NK-92 (cell line): ENCODE data around the gene PREPL.

Experiments
- DNase-seq: peaks from one replicate; lab custom pipeline; 2025; ENCODE audit not compliant: unreplicated experiment; lab: John Stamatoyannopoulos, UW

Gene PREPL

DNA sequence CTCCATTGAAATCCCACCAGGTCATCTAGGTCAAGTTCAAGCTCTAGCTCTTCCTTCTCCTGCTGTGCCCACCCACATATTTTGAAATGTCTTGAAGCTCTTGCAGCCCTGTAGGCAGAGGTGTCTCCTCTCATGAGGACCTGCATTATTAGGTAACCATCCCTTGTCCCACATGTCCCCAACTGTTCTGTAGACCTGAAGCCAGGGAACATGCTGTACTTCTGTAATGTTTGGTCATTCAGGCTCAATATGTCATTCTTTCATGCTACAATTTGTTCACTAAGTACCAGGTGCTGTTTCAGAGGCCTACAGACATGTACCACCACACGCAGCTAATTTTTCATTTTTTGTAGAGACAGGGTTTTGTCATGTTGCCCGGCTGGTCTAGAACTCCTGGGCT lies 63.9 kb downstream of the PREPL start:
- DNase-seq: no peak

DNA sequence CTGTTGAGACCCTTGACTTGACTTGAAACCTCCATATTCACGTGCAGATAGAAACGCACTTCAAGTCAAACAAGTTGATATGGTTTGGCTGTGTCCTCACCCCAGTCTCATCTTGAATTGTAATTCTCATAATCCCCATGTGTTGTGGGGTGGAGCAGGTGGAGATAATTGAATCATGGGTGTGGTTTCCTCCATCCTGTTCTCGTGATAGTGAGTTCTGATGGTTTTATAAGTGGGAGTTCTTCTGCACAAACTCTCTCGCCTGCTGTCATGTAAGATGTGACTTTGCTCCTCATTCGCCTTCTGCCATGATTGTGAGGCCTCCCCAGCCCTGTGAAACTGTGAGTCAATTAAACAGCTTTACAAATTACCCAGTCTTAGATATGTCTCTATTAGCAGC lies 64.6 kb downstream of the PREPL start:
- no peak for DNase-seq

DNA sequence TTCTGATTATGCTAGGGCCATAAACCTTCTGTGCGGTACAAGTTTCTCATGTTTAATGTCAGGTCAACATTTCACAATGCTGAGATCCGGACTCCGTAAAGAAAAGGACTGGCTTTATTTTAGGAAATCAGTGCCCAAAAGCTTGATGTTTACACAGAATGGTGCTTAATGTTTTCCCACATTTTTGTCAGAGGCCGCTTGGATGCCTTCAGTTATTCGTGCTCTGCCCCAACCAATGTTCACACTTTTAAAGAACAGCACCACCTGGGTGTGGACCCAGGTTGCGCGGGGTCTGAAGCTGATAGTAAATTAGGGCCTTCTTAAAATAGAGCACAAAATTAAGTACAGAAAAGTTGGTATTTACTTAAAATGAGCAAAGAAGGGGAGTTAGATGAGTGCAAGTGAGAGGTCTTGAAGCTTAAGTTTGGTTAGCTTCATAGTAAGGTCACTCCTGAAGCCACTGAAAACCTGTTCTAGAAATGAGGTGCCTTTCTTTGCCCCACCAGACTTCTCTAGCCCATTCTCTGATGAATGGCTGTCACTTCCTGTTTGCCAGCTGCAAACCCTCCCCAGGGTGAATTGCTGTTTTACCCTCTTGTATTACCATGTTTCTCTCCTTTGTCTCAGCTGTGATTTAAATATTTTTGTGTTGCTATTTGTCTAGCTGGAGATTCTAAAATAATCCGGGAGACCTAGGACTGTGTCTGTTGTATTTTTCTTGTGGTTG lies 65.5 kb downstream of the PREPL start:
- DNase-seq: no peak

DNA sequence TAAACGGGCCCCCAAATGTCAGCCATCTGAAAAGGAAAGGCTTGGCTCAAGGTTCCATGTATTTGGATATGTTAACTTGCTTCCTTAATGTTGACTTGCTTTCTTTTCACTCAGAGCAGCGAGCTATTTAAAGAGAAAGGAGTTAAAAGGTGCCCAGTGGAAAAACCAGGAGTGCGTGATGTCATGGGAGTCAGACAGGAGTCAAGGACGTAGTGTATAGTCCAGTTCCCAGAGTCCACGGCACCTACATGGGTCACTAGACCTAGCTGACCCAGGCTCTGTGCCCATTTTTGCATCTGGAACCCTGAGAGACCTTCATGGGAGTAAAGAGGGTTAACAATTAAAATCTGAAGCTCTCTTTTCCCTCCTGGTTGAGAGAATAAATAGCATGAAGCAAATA lies 66.2 kb downstream of the PREPL start:
- DNase-seq: no peak

DNA sequence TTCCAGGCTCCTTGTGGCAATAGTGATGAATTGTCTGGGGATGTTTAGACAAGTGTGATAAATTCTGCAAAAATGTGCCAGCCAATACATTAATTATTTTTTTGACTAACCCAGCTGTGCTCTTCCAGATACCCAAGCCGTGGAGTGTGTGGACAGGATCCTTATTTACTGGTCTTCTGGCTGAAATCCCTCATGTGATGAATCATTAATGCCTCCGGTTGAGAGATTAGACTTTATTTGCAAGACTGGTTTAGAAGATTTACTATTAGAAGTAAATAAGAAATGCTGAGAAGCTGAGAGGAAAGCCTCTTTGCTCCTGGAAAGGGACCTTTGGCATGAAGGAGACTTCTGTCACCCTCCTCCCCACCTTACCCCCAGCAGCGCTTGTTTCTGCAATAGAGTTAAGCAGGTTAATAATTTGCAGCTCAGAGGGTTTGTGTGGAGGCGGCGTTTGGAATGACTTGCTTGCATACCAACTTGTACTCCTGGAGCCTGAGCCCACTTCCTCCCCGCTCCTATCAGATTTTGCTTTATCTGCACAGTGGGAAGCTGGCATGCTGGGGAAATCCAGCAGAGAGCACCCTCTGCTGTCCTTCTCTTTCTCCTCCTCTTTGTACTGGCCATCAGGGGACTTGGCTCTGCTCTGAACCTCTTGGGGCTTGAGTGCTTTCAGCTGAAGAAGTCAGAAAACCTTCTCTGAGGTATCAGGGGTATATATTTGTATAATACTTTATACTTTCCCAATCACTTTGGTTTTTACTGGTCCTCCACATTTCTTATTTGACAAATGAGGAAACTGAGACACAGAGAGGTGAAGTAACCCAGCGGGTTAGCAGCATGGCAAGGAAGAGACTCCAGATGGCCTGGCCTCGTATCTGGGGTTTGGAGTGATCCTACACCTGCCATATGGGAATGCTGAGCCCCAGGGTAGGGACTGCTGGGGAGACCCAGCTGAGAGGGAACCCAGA lies 69.7 kb downstream of the PREPL start:
- no peak for DNase-seq

DNA sequence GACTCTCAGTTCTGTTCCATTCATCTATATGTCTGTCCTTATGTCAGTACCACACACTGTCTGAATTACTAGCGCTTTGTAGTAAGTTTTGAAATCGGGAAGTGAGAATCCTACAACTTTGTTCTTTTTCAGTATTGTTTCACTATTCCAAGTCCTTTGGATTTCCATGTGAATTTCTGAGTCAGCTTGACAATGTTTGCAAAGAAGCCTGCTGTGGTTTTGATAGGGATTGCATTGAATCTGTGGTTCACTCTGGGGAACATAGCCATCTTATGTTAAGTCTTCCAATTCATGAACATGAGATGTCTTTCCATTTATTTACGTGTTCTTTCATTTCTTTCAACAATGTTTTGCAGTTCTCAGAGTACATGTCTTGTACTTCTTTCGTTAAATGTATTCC lies 71.0 kb downstream of the PREPL start:
- DNase-seq: no peak

DNA sequence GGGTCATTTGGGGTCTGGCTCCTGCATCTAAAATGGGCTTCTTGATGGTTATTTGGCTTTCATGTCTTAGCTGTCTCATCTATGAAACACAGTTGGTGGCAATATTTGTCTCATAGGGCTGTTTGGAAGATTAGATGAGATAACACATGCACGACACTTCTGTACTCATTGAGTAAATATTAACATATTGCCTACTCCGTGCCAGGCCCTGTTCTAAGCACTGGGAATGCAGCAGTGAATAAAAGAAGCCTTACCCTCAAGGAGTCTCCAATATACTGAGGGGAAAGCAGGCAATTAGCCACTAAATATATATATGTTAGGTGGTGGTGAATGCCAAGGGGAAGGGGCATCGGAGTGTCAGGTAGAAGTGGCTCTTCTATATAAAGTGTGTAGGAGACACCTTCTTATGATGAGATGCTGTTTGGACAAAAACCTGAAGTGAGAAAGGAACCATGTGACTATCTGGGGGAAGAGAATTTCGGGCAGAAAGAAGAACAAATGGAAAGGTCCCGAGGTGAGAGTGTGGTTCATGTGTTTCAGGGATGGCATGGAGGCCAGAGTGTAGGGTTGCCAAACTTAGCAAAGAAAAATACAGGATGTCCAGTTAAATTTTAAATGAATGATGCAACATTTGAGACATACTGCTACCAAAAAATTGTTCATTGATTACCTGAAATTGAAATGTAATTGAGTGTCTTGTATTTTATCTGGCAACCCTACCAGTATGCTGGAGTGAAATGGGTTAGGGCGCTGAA lies 74.2 kb downstream of the PREPL start:
- DNase-seq: no peak

DNA sequence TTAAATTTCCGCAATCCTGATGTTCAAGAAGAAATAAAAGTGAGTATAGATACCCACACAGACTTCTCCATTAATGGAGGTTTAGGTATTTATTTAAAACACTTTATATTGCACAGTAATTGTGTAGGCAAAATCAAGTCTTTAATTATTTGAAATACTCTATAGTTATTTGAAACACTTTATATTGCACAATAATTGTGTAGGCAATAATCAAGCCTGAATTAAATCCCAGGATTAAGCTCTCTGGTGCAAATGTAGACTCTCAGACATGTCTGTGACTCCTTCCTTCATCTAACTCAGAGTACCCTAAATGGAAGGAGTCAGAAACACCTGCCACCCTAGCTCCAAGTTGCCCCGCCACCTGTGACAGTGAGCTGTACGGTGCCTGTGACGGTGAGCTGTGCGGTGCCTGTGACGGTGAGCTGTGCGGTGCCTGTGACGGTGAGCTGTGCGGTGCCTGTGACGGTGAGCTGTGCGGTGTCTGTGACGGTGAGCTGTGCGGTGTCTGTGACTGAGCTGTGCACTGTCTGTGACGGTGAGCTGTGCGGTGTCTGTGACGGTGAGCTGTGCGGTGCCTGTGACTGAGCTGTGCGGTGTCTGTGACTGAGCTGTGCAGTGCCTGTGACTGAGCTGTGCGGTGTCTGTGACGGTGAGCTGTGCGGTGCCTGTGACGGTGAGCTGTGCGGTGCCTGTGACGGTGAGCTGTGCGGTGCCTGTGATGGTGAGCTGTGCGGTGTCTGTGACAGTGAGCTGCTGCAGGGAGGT lies 75.0 kb downstream of the PREPL start:
- no peak for DNase-seq

DNA sequence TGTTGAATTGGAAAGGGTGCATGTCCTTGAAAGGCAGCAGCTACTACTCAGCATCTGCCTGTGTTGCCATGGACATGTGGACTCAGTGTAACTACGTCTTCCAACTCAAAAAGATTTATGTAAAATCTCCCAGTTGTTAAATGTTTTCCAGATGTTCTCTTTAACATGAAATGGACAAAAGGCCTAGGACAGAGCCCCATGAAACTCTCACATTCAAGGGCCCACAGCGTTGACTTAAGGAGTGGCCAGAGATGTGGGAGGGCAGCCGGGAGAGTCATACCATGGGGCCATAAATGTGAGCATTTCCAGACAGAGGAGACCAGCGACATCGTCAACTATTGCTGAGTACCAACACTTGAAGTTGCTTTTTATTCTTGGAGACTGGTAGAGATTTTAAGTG lies 76.1 kb downstream of the PREPL start:
- no peak for DNase-seq

DNA sequence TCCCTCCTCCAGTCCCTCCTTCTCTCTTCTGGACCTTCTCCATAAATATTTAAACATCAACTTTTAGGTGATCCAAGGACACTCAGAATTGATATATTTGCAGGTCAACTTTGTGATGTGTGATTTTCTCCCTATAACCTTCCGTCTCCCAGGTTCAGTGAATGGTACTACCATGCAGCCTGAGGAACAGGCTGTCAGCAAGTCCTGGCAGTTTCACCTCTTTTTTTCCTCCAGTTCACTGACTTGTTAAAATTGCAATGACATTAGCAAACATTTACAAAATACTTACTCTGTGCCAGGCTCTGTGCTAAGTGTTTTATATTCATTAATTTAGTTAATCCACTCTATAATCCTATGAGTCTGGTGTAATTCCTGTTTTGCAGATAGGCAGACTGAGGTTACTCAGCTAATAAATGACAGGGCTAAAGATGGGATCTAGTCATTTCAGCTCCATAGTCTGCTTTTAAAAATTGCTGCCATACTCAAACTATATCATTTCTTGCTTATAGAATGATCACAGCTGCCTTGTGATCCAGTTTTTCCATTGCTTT lies 78.1 kb downstream of the PREPL start:
- DNase-seq: no peak

DNA sequence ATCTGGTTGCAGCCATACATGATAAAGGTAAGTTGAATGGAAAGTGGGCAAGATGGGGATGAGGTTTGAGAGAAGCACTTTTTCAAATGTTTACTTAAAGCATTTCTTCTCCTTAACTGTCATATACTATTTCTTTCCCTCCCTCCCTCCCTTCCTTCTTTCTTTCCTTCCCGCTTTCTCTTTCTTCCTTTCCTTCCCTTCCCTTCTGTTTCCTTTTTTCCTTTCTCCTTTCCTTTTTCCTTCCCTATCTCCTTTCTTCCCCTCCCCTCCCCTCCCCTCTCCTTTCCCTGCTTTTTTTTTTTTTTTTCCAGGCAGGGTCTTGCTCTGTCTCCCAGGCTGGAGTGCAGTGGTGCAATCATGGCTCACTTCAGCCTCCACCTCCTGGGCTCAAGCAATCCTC lies 80.4 kb downstream of the PREPL start:
- no peak for DNase-seq

DNA sequence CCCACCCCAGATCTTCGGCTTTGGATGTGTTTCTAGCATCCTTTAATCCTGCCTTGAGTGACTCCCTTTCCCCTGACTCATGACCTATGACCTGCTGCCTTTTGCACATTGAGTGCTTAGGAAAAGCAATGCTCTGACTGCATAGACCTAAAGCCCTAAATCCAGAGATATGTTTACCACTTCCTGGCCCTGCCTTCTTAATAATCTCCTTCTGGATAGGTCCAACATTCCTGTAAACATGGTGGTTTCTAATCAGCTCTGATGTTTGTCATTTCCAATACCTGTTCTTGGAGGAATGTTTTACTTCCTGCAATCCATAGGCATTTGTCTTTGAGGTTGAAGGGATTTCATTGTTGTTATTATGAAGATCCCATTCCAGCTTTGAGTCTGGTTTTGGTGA lies 83.8 kb downstream of the PREPL start:
- DNase-seq: no peak

DNA sequence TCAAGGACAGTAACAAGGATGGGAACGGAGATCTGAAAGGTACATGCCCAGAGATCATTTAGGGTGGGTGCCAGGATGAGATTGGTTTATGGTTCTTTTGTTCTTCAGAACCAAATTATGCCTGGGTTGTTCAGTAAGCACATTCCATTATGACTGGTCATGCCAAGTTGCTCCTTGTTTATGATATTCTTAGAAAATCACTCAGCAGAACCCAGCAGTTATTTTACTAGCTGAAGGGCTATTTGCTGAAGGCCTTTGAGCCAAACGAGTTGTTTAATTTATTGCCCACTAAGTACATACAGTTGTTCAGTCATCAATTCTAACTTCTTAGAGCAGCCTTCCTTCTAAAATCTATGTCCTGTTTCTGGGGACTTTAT lies 85.4 kb downstream of the PREPL start:
- no peak for DNase-seq

DNA sequence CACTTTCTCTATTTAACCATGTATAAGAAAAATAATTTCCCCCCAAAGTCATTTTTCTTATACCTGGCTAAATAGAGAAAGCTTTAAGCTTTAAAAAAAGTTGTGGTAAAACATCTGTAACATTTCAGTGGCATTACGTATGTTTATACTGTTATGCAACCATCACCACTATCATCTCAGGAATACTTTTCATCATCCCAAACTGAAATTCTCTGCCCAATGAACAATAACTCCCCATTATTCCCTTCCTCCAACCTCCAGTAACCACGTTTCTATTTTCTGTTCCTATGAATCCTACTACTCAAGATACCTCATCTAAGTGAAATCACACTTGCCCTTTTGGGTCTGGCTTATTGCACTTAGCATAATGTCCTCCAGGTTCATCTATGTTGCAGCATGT lies 87.7 kb downstream of the PREPL start:
- no peak for DNase-seq

DNA sequence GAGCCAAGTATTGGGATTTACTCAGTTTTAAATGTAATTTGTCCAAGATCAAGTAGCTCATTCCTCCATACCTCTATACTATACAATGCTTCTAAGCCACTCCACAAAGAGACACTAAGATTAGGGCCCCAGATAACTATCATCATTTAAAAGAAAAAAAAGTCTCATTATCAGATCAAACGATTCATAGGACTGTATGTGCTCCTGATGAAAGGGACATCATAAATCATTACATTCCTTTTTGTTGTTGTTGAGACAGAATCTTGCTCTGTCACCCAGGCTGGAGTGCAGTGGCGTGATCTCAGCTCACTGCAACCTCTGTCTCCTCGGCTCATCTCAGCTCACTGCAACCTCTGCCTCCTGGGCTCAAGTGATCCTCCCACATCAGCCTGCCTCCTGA lies 88.2 kb downstream of the PREPL start:
- DNase-seq: no peak

DNA sequence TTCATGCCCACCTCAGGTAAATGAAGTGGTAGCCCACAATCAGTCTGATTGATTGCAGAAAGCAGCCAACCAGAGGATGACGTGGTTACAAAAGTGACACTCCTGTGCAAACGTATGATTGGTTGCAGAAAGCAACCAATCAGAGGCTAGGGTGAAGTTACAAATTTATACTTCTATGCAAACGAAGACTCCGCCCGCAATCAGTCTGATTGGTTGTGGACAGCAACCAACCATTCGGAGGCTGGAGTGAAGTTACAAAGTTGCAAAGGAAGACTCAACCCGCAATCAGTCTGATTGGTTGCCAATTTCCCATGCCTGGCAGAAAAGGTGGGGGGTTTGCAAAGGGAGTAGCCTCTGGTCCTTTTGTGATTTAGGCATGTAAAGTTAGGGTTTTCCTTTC lies 90.0 kb downstream of the PREPL start:
- DNase-seq: no peak

DNA sequence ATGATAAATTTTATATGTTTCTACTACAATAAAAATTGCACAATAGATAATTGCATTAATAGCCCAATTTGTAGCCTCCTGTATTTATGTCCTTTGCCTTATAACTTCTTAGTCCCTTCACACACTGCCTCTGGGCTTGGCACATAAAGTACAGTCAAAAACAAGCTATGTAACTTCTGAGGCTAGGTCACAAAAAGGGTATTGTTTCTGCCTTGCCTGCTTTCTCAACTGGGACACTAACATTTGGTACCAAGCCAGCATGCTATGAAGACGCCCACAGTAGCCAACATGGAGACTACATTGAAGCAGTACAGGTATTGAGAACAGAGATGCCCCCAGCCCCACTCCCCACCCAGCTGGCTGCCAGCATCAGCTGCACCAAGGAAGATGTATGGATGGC lies 91.5 kb downstream of the PREPL start:
- no peak for DNase-seq

DNA sequence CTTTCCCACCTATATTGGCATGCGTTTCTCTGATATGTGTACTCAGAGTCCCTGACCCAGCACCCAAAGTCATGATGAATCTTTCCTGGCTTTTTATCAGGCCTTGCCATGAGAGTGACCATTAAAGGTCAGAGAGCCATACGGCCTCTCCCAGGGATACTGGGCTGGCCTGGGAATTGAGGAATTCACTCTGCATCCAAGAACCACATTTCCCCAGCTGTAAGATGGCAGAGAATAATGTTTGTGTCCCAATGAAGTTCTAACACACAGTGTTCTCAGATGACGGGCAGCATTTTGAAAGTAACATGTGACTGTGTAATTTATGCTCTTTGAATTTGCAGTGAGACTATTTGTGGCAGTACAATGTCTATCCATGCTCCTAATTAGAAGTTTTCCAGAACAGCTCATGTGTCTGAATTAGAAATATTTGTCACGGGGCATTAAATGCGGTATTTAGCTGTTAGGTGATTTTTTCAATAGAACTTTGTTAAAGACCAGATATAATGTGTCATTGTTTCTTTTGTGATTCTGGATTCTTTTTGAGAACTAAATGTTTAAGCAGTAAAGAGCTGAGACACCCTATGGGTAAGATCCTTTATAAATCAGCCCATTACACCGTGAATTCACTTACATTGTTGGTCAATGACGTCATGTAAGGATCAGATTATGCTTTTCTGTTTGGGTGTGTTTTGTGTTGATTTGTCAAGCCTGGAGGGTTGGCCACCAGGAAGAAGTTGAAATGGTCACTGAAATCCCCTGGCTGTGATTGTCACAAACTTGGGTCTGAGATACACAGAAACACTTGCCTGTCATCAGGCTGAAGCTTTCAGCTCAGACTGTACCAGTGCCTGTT lies 93.3 kb downstream of the PREPL start:
- DNase-seq: no peak
